ENCODE data around the gene BEND5. TPM values are rescaled to one million over a fixed set of nuclear protein-coding genes. Genes with fewer than 3 reads are reported as not detected.
A peak's percentile ranks its signal among the peaks of the same experiment; 100 is the strongest.

Gene BEND5
- total RNA-seq (2012; rRNA removed) (0.83 and 1.1 TPM in 2 replicates), polyA plus RNA-seq (2012; rRNA removed) (1.2 and 1.3 TPM in 2 replicates), Bru-seq, nascent RNA (percentile 26 among the genes with signal in this experiment), BruChase-seq, experiment 1, labeled RNA remaining after a 6-hour chase (percentile 10 among the genes with signal in this experiment), BruChase-seq, experiment 2, labeled RNA remaining after a 2-hour chase (not detected)
- 0.73 and 0.93 TPM in 2 replicates for polyA plus RNA-seq (2012; cell fraction: cytosol; rRNA removed)
- 0.25 and 0.38 TPM in 2 replicates for polyA plus RNA-seq (2012; cell fraction: nucleus; rRNA removed; ENCODE audit: low replicate concordance)
- long read RNA-seq, partial matches to known transcripts: 0 of 1 reads
- long read RNA-seq, other reads (novel, unspliced or antisense): 0 of 1 reads

DNA sequence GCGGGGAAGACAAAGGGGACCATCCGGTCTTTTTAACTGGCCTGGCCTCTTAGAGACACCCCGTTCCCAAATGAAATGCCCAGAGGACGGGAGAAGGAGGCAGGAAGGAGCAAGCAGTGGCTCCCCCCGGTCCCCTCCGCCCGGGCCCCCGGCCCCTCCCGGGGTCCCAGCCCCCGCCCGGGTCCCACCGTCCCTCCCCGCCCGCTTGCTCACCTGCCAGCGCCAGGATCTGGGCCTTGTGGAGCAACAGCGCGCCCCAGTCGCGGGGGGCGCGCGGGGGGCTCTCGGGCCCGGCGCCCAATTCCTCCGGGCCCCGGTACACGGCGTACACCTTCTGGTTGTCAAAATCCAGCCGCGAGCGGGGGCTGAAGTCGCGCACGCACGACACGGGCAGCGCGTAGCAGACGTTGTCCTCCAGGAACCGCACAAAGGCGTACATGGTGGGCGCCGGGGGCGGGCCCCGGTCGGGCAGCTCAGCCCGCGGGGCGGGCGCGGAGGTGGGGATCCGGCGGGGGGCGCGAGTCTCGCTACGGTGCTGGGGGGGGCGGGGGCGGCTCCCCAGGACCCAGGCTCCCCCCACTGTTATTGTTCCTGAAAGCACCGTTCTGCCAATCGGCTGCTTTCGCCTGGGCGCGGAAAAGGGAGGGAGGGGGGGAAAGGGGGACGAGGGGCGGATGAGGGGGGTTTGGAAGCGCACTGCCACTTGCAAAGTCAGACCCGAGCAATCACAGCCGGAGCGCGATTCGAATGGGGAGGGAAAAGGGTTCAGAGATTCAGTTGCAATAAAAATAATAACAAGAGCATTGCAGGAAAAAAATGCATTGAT, at the start of gene BEND5:
Gene BEND5, minus strand, starts transcription at position 499 of the 826 bp plus-strand sequence. Its CDS starts 60 bp downstream, at position 439.
- Histone ChIP-seq H3K36me3 (ENCODE audit: control insufficient read depth, insufficient read depth, low read length) (no peaks in the 10 kb centered on the region), H4K20me1 (ENCODE audit: insufficient read depth, low read length) (no peaks in the 10 kb centered on the region), H3K4me2 (ENCODE audit: low read depth, low read length) (peak within 1 kb of the TSS; percentile 82), H3K9me3 (ENCODE audit: control insufficient read depth, insufficient read depth, low read length) (no peaks in the 10 kb centered on the region), H3K9me1 (ENCODE audit: insufficient read depth, low read length) (no peaks in the 10 kb centered on the region), H3K56ac (ENCODE audit: extremely low read depth, insufficient read depth, low read length) (no peak within 1 kb of the TSS), H2BK5ac (ENCODE audit: low read depth, low read length, poor library complexity, severe bottlenecking) (no peak within 1 kb of the TSS), H2AFZ (replicated peaks; ENCODE audit: low read length, poor library complexity) (no peak within 1 kb of the TSS), H2BK20ac (ENCODE audit: low read depth, low read length) (no peak within 1 kb of the TSS), H4K5ac (ENCODE audit: low read depth, low read length) (no peak within 1 kb of the TSS; the same call in 1 of the 2 replicates), H2AK5ac (ENCODE audit: low read depth, low read length) (no peak within 1 kb of the TSS), H4K91ac (ENCODE audit: insufficient read depth, low read depth, low read length) (no peak within 1 kb of the TSS), H3K27me3 (ENCODE audit: control insufficient read depth, insufficient read depth, low read length) (peaks cover 3% of the 10 kb centered on the region; the same call in 1 of the 2 replicates), H3K79me1 (ENCODE audit: low read depth in 1 of 2, low read length in 2 of 2) (no peaks in the 10 kb centered on the region), H3K23ac (ENCODE audit: low read depth, low read length) (no peak within 1 kb of the TSS), H4K8ac (ENCODE audit: low read depth in 2 of 2, low read length in 2 of 2) (no peak within 1 kb of the TSS), H2AK9ac (replicated peaks; ENCODE audit: low read depth, low read length, poor library complexity) (no peak within 1 kb of the TSS), H3K4me1 (ENCODE audit: control insufficient read depth, insufficient read depth, low read length) (no peaks in the 10 kb centered on the region), H3K18ac (ENCODE audit: low read depth, low read length) (no peak within 1 kb of the TSS), H3K4me3 (ENCODE audit: insufficient read depth, low read depth, low read length) (peak within 1 kb of the TSS; percentile 49), H3K4ac (ENCODE audit: low read depth, low read length) (no peak within 1 kb of the TSS), H3K9ac (ENCODE audit: low read depth, low read length) (peak within 1 kb of the TSS; percentile 6; the same call in 1 of the 2 replicates), H2BK120ac (ENCODE audit: low read depth, low read length) (no peak within 1 kb of the TSS), H2BK15ac (ENCODE audit: low read depth, low read length) (no peak within 1 kb of the TSS), H3K14ac (replicated peaks; ENCODE audit: low read depth, low read length) (no peak within 1 kb of the TSS), H3K27ac (ENCODE audit: insufficient read depth, low read length) (no peak within 1 kb of the TSS)
- ChIA-PET POLR2A (ENCODE audit: unreplicated experiment) (no interaction called here), CTCF (interaction anchor here (0.6 kb wide), 1 partner anchor 1147 kb away, joined by 3 read pairs; no protein-coding TSS in a partner anchor)
- dilution Hi-C loops (cut with HindIII; ENCODE audit: low sequenced_read_pairs, unreplicated experiment) (no loop called here), intact Hi-C loops (cut with micrococcal nuclease) (no loop called here), in situ Hi-C loops (cut with MboI; ENCODE audit: low sequenced_read_pairs) (no loop called here)
- ATAC-seq (ENCODE audit: low read depth): peak; percentile 35; the same call in 1 of the 2 replicates
- no TSS peak for BruUV-seq (replicated peaks)
- DNase-seq: peak; percentile 23
- WGBS, 2 experiments (ENCODE audit: extremely low coverage in 2 of 2, insufficient read length in 1 of 2): 0% methylated on average over 4 of the region's 73 CpGs; no CpG with 5 or more reads in 1 of the 2 experiments
- no peak for TF ChIP-seq CHD1 (IDR thresholded peaks at IDR 0.05; ENCODE audit: low read depth, low read length)
- no peak; the same call in 1 of the 2 replicates for TF ChIP-seq MAZ (IDR thresholded peaks at IDR 0.05; ENCODE audit: borderline replicate concordance, low read depth, low read length)
- no peak for TF ChIP-seq USF2 (IDR thresholded peaks at IDR 0.05; ENCODE audit: low read depth, low read length)
- no peak for TF ChIP-seq SMC3 (IDR thresholded peaks at IDR 0.05; ENCODE audit: low read depth, low read length)
- TF ChIP-seq, protein P1, sequence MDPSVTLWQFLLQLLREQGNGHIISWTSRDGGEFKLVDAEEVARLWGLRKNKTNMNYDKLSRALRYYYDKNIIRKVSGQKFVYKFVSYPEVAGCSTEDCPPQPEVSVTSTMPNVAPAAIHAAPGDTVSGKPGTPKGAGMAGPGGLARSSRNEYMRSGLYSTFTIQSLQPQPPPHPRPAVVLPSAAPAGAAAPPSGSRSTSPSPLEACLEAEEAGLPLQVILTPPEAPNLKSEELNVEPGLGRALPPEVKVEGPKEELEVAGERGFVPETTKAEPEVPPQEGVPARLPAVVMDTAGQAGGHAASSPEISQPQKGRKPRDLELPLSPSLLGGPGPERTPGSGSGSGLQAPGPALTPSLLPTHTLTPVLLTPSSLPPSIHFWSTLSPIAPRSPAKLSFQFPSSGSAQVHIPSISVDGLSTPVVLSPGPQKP (IDR thresholded peaks at IDR 0.05; ENCODE audit: borderline replicate concordance, low read depth, low read length): no peak
- TF ChIP-seq RCOR1 (IDR thresholded peaks at IDR 0.05; ENCODE audit: insufficient replicate concordance, low read length): no peak
- no peak for TF ChIP-seq MXI1 (IDR thresholded peaks at IDR 0.05; ENCODE audit: borderline replicate concordance, low read depth, low read length)
- no peak for TF ChIP-seq MAFK (IDR thresholded peaks at IDR 0.05; ENCODE audit: low read depth, low read length)
- TF ChIP-seq BHLHE40 (IDR thresholded peaks at IDR 0.05; ENCODE audit: low read depth, low read length): no peak
- TF ChIP-seq NFE2L2 (IDR thresholded peaks at IDR 0.05; ENCODE audit: low read depth, low read length): no peak
- no peak for TF ChIP-seq CEBPB (IDR thresholded peaks at IDR 0.05; ENCODE audit: low read depth, low read length)
- no peak for TF ChIP-seq RFX5 (IDR thresholded peaks at IDR 0.05; ENCODE audit: low read depth, low read length)
- no peak for TF ChIP-seq POLR2A (IDR thresholded peaks at IDR 0.05; ENCODE audit: low read depth, low read length)
- no peak for TF ChIP-seq RAD21 (IDR thresholded peaks at IDR 0.05; ENCODE audit: low read length)
- no peak for TF ChIP-seq FOS (IDR thresholded peaks at IDR 0.05; ENCODE audit: low read depth, low read length)
